Right atrium auricular region (tissue), 2 donors: ENCODE measurements around the gene ETV6. TPM values are rescaled to one million over a fixed set of nuclear protein-coding genes. Genes with fewer than 3 reads are reported as not detected.

Source experiments
- DNase-seq: peaks from one replicate; pipeline ENCODE4 v3.0.0-alpha.2; 2019; ENCODE audit warnings: low spot score
- H3K27ac ChIP-seq, 2 donors: fragments of 200-600 bp; sonication (generic); 1 replicate in 1 of 2; 2 replicates in 1 of 2; pipeline ENCODE4 v1.5.1; 2016 to 2019
- H3K27me3 ChIP-seq, 2 donors: fragments of 200-600 bp; sonication (generic); one replicate each; pipeline versions ENCODE4 v1.5.1 to v1.6.0; 2017 to 2019
- H3K36me3 ChIP-seq: fragments of 200-600 bp; sonication (generic); one replicate; pipeline ENCODE4 v1.5.1; 2016
- H3K4me1 ChIP-seq, 2 donors: fragments of 200-600 bp; sonication (generic); one replicate each; pipeline versions ENCODE4 v1.5.1 to v1.6.0; 2017 to 2019
- H3K4me3 ChIP-seq, 2 donors: fragments of 200-600 bp; sonication (generic); 1 replicate in 1 of 2; 2 replicates in 1 of 2; pipeline ENCODE4 v1.5.1; 2017 to 2019; ENCODE audit warnings: mild to moderate bottlenecking in 1 of 2, moderate library complexity in 1 of 2
- H3K9me3 ChIP-seq, 2 donors: fragments of 200-600 bp; sonication (generic); one replicate each; pipeline ENCODE4 v1.5.1; 2019
- total RNA-seq, 2 donors: library from RNA; depleted of rRNA; stranded (reverse); fragments of >200 nt; gene quantifications; one replicate each; pipeline ENCODE4 v1.1.0, GENCODE V29; 2016
- TF ChIP-seq, protein P1 (sequence below), 2 donors: fragments of 200-600 bp; sonication (generic); IDR thresholded peaks; one replicate each; pipeline ENCODE4 v1.5.1; 2019; ENCODE audit warnings: antibody characterized with exemption in 2 of 2

ETV6 gene
- total RNA-seq, 2 donors from 2014 or later: 6.7 TPM

DNA sequence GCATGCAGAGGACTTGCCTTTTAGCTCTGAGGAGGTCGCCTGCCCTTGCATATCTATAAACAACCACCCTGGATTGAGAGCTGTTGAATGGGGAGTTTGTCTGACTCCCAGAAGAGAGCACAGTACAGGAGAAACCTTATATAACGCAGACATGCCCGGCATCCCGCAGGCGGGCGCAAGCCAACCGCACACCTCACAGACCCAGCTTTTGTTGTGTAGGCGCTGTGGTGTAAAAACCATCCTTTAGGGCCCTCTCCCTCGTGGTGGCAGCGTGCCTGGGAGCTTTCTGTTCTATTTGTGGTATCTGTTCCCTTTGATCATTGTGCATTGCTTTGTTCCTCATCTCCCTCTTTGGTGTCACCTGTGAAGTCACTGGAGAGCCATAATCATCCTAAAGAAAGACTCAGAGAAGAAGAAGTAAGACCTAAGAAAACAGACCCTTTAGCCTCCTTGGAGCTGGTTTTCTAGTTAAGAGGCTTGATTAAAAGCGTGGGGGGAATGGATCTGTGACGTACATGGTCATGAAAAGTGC lies 77.7 kb downstream of the ETV6 start:
- TF ChIP-seq, protein P1, sequence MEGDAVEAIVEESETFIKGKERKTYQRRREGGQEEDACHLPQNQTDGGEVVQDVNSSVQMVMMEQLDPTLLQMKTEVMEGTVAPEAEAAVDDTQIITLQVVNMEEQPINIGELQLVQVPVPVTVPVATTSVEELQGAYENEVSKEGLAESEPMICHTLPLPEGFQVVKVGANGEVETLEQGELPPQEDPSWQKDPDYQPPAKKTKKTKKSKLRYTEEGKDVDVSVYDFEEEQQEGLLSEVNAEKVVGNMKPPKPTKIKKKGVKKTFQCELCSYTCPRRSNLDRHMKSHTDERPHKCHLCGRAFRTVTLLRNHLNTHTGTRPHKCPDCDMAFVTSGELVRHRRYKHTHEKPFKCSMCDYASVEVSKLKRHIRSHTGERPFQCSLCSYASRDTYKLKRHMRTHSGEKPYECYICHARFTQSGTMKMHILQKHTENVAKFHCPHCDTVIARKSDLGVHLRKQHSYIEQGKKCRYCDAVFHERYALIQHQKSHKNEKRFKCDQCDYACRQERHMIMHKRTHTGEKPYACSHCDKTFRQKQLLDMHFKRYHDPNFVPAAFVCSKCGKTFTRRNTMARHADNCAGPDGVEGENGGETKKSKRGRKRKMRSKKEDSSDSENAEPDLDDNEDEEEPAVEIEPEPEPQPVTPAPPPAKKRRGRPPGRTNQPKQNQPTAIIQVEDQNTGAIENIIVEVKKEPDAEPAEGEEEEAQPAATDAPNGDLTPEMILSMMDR (IDR thresholded peaks at IDR 0.05): no peak
- H3K27me3 ChIP-seq: no peaks in the 10 kb centered on the region
- no peak for DNase-seq
- no peaks in the 10 kb centered on the region for H3K36me3 ChIP-seq
- no peak overlapping the region for H3K4me3 ChIP-seq
- no peaks in the 10 kb centered on the region for H3K9me3 ChIP-seq
- H3K27ac ChIP-seq: no peak overlapping the region
- H3K4me1 ChIP-seq: peaks cover 0 to 21% of the 10 kb centered on the region in 2 donors

DNA sequence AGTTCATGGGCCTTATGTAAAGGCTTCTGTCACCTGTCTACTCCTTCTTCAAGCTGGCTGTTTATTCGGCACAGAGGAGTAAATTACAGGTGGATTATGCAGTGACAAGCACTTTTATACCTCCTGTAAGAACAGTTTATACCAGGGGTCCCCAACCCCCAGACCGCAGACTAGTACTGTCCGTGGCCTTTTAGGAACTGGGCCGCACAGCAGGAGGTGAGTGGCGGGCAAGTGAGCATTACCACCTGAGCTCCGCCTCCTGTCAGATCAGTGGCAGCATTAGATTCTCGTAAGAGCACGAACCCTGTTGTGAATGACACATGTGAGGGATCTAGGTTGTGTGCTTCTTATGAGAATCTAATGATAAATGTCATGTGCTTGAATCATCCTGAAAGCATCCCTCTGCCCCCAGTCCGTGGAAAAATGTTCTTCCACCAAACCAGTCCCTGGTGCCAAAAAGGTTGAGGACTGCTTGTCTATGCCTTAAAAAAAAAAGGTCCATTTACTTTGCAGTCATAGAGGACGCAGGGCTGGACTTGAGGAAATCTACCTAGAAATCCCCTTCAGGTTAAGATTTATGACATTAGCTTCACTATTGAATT lies 78.8 kb downstream of the ETV6 start:
- DNase-seq: no peak
- Histone ChIP-seq H3K27me3 (no peaks in the 10 kb centered on the region), H3K27ac (no peak overlapping the region), H3K36me3 (no peaks in the 10 kb centered on the region), H3K4me1 (peaks cover 0 to 21% of the 10 kb centered on the region in 2 donors), H3K4me3 (no peak overlapping the region), H3K9me3 (no peaks in the 10 kb centered on the region)
- TF ChIP-seq, protein P1 (IDR thresholded peaks at IDR 0.05): no peak

DNA sequence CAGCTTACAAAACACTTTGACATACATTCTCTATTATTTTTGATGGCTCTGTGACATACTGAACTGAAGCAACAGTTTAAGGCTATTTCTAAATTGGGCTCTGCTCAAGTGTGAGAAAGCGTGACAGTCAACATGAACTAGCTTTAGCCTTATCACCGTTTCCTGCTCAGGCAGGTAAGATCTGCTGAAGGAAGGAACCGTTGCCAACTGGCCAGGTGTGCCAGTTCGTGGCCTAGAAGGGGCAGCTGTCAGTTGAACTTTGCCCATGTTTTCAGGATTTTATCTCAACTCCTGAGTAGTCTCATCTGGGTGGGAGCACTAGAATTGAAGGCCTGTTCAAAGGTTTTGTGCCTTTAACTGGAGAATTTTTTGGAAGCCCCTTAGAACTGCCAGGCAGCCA lies 79.5 kb downstream of the ETV6 start:
- Histone ChIP-seq H3K9me3 (no peaks in the 10 kb centered on the region), H3K36me3 (no peaks in the 10 kb centered on the region), H3K4me3 (no peak overlapping the region), H3K4me1 (peaks cover 0 to 16% of the 10 kb centered on the region in 2 donors), H3K27ac (no peak overlapping the region), H3K27me3 (no peaks in the 10 kb centered on the region)
- TF ChIP-seq, protein P1 (IDR thresholded peaks at IDR 0.05): no peak
- DNase-seq: no peak

DNA sequence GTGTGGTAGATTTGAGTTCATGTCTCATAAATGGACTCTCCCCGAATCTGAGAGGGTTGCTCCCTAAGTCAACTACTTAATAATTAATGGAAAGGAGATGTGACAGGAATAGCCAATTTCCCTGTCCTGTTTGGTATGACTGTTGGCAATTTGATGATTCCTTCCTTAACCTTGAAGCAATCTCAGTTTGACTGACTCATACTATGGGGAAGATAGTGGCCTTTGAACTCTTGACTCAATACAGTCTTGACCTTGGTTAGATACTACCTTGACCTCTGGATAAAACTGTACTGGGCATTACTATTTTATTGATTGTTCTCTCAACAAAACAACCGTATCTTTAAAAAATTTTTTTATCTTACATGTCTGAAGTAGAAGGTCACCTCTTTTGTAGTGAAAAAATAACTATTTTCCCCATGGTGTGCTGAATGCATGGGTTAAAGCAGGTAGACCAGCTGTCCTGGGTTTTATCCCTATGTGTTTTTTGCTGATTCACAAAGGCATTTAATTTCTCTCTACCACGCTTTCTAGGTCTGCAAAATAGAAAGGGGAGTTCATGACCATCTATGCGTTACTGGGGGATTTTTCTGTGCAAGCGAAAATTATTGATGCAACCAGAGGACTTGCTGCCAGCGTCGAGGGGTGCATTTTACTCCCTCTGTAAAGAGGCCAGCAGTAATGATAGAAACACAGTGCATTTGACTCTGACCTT lies 80.1 kb downstream of the ETV6 start:
- no peaks in the 10 kb centered on the region for H3K9me3 ChIP-seq
- TF ChIP-seq, protein P1 (IDR thresholded peaks at IDR 0.05): no peak
- DNase-seq: no peak
- no peak overlapping the region for H3K4me3 ChIP-seq
- no peak overlapping the region for H3K27ac ChIP-seq
- H3K4me1 ChIP-seq: peaks cover 0 to 11% of the 10 kb centered on the region in 2 donors
- no peaks in the 10 kb centered on the region for H3K36me3 ChIP-seq
- H3K27me3 ChIP-seq: no peaks in the 10 kb centered on the region

DNA sequence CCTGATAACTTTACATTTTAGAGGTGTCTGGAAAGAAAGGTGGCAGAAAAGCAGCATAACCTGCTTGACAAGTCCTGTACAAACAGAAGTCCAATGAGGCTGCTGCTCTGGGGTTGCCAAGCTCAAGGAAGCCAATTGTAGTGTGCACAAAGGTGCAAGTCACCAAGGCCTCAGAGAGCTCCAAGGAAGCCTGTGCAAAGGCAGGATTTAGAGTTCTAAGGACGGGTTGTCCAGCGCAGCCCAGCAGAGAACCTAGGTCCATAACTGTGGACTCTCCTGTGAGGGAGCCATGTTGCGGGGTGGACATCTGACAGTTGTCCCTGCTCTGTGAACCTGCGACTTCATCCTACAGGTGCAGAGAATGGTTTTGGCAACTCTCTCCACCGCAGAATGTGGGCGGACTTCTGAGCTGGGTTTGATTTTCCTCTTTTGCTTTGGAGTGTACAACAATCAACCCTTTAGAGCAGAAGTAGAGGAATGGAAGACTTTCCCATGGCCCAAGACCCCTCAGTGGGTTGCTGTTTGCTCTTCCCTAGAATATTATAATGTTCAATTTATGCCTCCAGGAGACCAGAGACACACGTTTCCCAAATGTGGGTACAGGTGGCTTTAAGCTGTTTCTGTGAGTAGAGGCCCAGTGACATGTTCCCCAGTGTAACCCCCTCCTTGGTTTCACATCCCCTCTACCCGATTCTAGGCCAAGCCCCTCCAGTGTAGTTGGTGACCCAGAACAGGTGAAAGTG lies 81.0 kb downstream of the ETV6 start:
- TF ChIP-seq, protein P1 (IDR thresholded peaks at IDR 0.05): no peak
- H3K27me3 ChIP-seq: no peaks in the 10 kb centered on the region
- peaks cover 0 to 2% of the 10 kb centered on the region in 2 donors for H3K4me1 ChIP-seq
- H3K27ac ChIP-seq: no peak overlapping the region
- H3K9me3 ChIP-seq: no peaks in the 10 kb centered on the region
- H3K4me3 ChIP-seq: no peak overlapping the region
- no peak for DNase-seq
- H3K36me3 ChIP-seq: no peaks in the 10 kb centered on the region
